Gastroesophageal sphincter (tissue), 3 donors: ENCODE results near the gene WFDC1.

Experiments
- EP300 ChIP-seq: sonication (generic); formaldehyde crosslinking; IDR thresholded peaks from one replicate; pipeline ENCODE4 v1.6.1; 2017; ENCODE audit warnings: antibody characterized with exemption, mild to moderate bottlenecking
- POLR2A ChIP-seq, 2 donors: fragments of 450-650 bp; IDR thresholded peaks; one replicate each; pipeline ENCODE4 v1.6.1; 2017; ENCODE audit warnings: antibody characterized with exemption in 2 of 2, mild to moderate bottlenecking in 2 of 2, moderate library complexity in 1 of 2
- POLR2AphosphoS5 ChIP-seq: sonication (generic); formaldehyde crosslinking; IDR thresholded peaks from one replicate; pipeline ENCODE4 v1.6.1; 2017; ENCODE audit warnings: antibody characterized with exemption
- TF ChIP-seq, protein P1 (sequence below), 4 experiments: fragments of 200-600 bp in 2 of 4; fragments of 450-650 bp in 2 of 4; sonication (generic) in 1 of 4; IDR thresholded peaks; one replicate each; pipeline ENCODE4 v1.5.1; 2017 to 2019; ENCODE audit warnings: antibody characterized with exemption in 4 of 4, mild to moderate bottlenecking in 2 of 4, moderate library complexity in 2 of 4

DNA sequence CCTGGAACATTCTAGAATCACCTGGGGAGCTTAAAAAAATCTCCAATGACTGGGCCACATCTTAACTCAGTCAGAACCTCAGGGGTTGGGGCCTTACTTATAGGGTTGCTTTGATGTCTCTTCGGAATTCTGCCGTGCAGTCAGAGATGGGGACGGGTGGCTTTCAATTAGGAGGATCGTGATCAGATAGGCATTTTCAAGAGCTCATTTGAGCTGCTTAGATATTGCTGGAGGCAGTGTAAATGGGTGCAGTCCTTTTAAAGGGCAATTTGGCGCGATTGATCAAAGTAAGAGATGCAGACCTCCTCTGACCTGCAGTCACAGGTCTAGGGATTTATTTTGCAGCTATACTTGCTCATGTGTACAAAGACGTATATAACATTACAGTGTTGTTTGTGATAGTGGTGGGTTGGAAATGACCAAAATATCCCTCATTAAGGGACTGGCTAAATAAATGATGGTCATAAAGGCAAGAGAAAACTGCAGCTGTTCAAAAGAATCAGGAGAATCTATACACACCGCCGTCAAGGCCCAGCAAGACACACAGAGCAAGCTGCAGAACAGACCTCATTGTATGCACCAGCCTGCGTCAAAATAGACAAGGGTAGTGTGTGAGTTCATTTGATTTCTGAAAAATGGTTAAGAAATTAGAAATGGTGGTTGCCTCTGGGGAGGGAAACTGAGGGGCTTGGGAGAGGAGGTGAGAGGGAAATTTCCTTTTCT lies 48.6 kb upstream of the WFDC1 start:
- TF ChIP-seq, protein P1, sequence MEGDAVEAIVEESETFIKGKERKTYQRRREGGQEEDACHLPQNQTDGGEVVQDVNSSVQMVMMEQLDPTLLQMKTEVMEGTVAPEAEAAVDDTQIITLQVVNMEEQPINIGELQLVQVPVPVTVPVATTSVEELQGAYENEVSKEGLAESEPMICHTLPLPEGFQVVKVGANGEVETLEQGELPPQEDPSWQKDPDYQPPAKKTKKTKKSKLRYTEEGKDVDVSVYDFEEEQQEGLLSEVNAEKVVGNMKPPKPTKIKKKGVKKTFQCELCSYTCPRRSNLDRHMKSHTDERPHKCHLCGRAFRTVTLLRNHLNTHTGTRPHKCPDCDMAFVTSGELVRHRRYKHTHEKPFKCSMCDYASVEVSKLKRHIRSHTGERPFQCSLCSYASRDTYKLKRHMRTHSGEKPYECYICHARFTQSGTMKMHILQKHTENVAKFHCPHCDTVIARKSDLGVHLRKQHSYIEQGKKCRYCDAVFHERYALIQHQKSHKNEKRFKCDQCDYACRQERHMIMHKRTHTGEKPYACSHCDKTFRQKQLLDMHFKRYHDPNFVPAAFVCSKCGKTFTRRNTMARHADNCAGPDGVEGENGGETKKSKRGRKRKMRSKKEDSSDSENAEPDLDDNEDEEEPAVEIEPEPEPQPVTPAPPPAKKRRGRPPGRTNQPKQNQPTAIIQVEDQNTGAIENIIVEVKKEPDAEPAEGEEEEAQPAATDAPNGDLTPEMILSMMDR (IDR thresholded peaks at IDR 0.05) = no peak
- no peak for TF ChIP-seq POLR2A (IDR thresholded peaks at IDR 0.05)
- TF ChIP-seq EP300 = no peak
- TF ChIP-seq POLR2AphosphoS5 = no peak
